Skeletal muscle satellite cell (primary cell): ENCODE results near the gene TSC22D1. TPM values are rescaled to one million over a fixed set of nuclear protein-coding genes. Genes with fewer than 3 reads are reported as not detected.
"Not testable (repeated sequence)": the region's sequence is repeated elsewhere in the genome, so short reads cannot be mapped to it uniquely, and the experiment has no call there.

ENCODE experiments used
- H3K27me3 ChIP-seq: 2 replicates; pipeline ENCODE4 v1.7.0; 2013; ENCODE audit warnings: low read length; ENCODE audit not compliant: control insufficient read depth, insufficient read depth
- H3K36me3 ChIP-seq: 2 replicates; pipeline ENCODE4 v1.7.0; 2013; ENCODE audit warnings: mild to moderate bottlenecking, control low read depth, low read length; ENCODE audit not compliant: insufficient read depth
- H3K4me1 ChIP-seq: 2 replicates; pipeline ENCODE4 v1.7.0; 2013; ENCODE audit warnings: low read length; ENCODE audit not compliant: control insufficient read depth, insufficient read depth
- H3K4me2 ChIP-seq: 2 replicates; pipeline ENCODE4 v1.7.0; 2013; ENCODE audit warnings: mild to moderate bottlenecking, low read length
- H3K4me3 ChIP-seq: 2 replicates; pipeline ENCODE4 v1.7.0; 2013; ENCODE audit warnings: low read length
- H3K9ac ChIP-seq: 2 replicates; pipeline ENCODE4 v1.7.0; 2013; ENCODE audit warnings: mild to moderate bottlenecking, low read depth, low read length, moderate library complexity
- H3K9me3 ChIP-seq: replicated peaks from 2 replicates; pipeline ENCODE4 v1.7.0; 2013; ENCODE audit warnings: mild to moderate bottlenecking, control low read depth, low read length
- total RNA-seq: library from RNA; depleted of rRNA; stranded (reverse); fragments of >200 nt; gene quantifications from 2 replicates; pipeline ENCODE4 v1.2.3, GENCODE V29; 2012; rRNA removed

Gene TSC22D1
- total RNA-seq = 34.5 and 37.1 TPM in 2 replicates

DNA sequence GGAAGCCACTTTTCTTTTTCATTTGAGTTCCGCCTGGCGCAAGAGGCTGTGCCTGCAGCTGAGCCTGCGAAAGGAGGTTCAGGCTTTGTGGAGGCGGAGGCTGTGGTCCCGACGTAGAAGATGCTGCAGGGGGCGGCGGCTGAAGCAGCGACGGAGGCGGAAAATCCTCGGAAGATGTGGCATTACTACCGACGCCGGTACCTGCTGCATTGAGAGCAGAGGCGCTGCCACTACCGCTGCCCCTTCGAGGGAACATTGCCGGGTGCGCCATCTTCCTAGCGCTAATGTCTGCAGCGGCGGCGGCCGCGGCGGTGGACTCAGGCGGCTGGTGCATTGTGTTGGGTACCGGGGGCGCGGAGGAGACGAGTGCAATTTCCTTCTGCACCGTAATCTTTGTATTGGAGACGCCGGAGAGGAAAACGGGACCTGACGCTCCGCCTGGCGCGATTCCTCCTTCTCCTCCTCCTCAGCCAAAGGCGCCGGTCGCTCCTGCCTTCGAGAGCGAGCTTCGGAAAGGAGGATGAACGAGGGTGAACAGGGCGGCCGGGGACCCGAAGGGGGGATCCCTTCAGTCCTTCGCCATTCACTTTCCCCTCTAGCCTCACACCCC, at the start of gene TSC22D1:
TSC22D1 (minus strand) TSS at position 590 of the 610 bp plus-strand sequence; CDS start at position 334, 256 bp downstream.
- H3K9ac ChIP-seq = peak within 1 kb of the TSS; percentile 96
- H3K36me3 ChIP-seq = peaks cover 27% of the 10 kb centered on the region
- peaks cover 36% of the 10 kb centered on the region for H3K4me1 ChIP-seq
- H3K4me3 ChIP-seq = peak within 1 kb of the TSS; percentile 97
- peak within 1 kb of the TSS; percentile 95 for H3K4me2 ChIP-seq
- H3K27me3 ChIP-seq = no peaks in the 10 kb centered on the region
- H3K9me3 ChIP-seq = no peaks in the 10 kb centered on the region

DNA sequence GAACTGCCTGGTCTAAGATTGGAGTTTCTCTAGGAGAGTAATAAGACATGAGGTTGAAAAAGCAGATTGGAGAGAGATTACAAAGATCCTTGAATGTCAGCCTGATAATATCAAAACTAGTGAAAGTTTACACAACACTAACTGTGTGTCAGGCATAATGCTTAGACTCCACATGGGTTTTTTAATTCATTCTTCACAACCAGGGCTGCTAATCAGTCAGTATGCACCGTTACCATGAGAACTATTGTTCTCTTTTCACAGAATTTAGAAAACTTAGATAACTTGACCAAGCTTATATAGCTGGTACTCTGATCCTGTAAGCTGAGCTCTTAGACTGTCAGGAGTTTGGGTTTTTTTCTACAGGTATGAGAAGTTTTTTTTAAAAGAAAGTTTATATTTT, 46.6 kb upstream of the TSC22D1 start:
- H3K36me3 ChIP-seq = no peaks in the 10 kb centered on the region
- no peaks in the 10 kb centered on the region for H3K27me3 ChIP-seq
- H3K9ac ChIP-seq = no peak overlapping the region
- H3K4me1 ChIP-seq = peaks cover 21% of the 10 kb centered on the region
- no peak overlapping the region for H3K4me3 ChIP-seq
- H3K4me2 ChIP-seq = no peak overlapping the region
- H3K9me3 ChIP-seq = no peaks in the 10 kb centered on the region

DNA sequence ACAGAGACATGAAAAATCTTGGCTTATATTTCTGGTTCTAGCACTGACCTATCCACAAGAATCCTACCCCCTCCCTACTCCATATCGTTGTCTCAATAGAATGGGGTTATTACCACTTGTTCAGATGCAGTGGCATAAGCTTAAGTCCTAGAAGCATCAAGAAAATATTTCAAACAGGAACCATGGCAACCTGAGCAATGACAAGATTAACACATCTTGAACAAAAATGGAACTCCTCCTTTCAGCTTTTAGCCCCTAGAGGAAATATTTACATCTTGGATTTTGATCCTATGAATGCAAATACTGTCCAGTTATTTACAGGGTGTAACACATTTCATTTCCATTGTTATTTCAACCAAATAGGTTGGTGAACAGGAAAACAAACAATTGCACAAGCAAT, 46.1 kb upstream of the TSC22D1 start:
- H3K9me3 ChIP-seq = no peaks in the 10 kb centered on the region
- H3K27me3 ChIP-seq = no peaks in the 10 kb centered on the region
- H3K4me1 ChIP-seq = peaks cover 17% of the 10 kb centered on the region
- no peak overlapping the region for H3K9ac ChIP-seq
- no peak overlapping the region for H3K4me3 ChIP-seq
- no peak overlapping the region for H3K4me2 ChIP-seq
- no peaks in the 10 kb centered on the region for H3K36me3 ChIP-seq

- no peaks in the 10 kb centered on the region for H3K27me3 ChIP-seq
- no peak overlapping the region for H3K9ac ChIP-seq
- H3K4me3 ChIP-seq = no peak overlapping the region
Measured at GRCh38 chr13:44620057-44620456, 43.9 kb upstream of the TSC22D1 start.

GRCh38 chr13:44619651-44620050, 43.5 kb upstream of the TSC22D1 start:
- H3K4me1 ChIP-seq = peaks cover 12% of the 10 kb centered on the region
- H3K27me3 ChIP-seq = no peaks in the 10 kb centered on the region
- no peak overlapping the region for H3K9ac ChIP-seq
- H3K4me3 ChIP-seq = no peak overlapping the region
- no peak overlapping the region for H3K4me2 ChIP-seq
- no peaks in the 10 kb centered on the region for H3K36me3 ChIP-seq
- H3K9me3 ChIP-seq = no peaks in the 10 kb centered on the region

More at GRCh38 chr13:44620057-44620456, 43.9 kb upstream of the TSC22D1 start:
- Histone ChIP-seq H3K9me3 (no peaks in the 10 kb centered on the region), H3K4me1 (peaks cover 12% of the 10 kb centered on the region), H3K36me3 (no peaks in the 10 kb centered on the region), H3K4me2 (no peak overlapping the region)

DNA sequence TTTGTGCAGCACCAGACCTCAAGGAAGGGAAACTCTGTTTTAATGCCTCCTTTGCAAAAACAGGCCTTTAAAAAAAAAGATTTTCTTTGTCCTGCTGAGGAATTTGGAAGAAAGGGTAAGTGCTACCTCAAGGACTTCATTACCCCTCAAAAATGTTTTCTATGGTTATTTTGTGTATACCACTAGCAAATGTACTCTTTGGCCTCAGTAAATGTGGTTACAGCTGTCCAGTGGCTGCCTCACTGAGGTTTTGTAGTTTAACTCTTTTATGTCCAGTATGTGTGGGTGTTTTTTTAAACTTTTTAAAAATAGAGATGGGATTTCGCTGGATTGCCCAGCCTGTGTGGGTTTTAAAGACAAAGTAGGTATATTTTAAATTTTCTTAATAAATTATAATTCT, 42.2 kb upstream of the TSC22D1 start:
- Histone ChIP-seq H3K4me2 (no peak overlapping the region), H3K4me3 (no peak overlapping the region), H3K9ac (no peak overlapping the region), H3K27me3 (no peaks in the 10 kb centered on the region), H3K9me3 (no peaks in the 10 kb centered on the region), H3K36me3 (no peaks in the 10 kb centered on the region), H3K4me1 (peaks cover 12% of the 10 kb centered on the region)

GRCh38 chr13:44617648-44618047, 41.5 kb upstream of the TSC22D1 start:
- H3K4me1 ChIP-seq = peaks cover 12% of the 10 kb centered on the region
- no peak overlapping the region for H3K4me3 ChIP-seq
- H3K27me3 ChIP-seq = no peaks in the 10 kb centered on the region
- no peak overlapping the region for H3K9ac ChIP-seq
- H3K36me3 ChIP-seq = no peaks in the 10 kb centered on the region
- H3K9me3 ChIP-seq = no peaks in the 10 kb centered on the region
- H3K4me2 ChIP-seq = no peak overlapping the region

- Histone ChIP-seq H3K9ac (no peak overlapping the region), H3K27me3 (no peaks in the 10 kb centered on the region), H3K4me1 (no peaks in the 10 kb centered on the region), H3K4me3 (no peak overlapping the region), H3K36me3 (no peaks in the 10 kb centered on the region), H3K4me2 (no peak overlapping the region), H3K9me3 (no peaks in the 10 kb centered on the region)
Measured at GRCh38 chr13:44609137-44609536, 33.0 kb upstream of the TSC22D1 start.

GRCh38 chr13:44605721-44606120, 29.6 kb upstream of the TSC22D1 start:
- Histone ChIP-seq H3K9me3 (no peaks in the 10 kb centered on the region), H3K4me2 (no peak overlapping the region), H3K4me3 (no peak overlapping the region), H3K4me1 (no peaks in the 10 kb centered on the region), H3K9ac (no peak overlapping the region), H3K27me3 (no peaks in the 10 kb centered on the region), H3K36me3 (no peaks in the 10 kb centered on the region)

GRCh38 chr13:44605275-44605674, 29.1 kb upstream of the TSC22D1 start:
- H3K9me3 ChIP-seq = no peaks in the 10 kb centered on the region
- no peak overlapping the region for H3K4me2 ChIP-seq
- no peak overlapping the region for H3K9ac ChIP-seq
- H3K4me1 ChIP-seq = no peaks in the 10 kb centered on the region
- H3K4me3 ChIP-seq = no peak overlapping the region
- H3K27me3 ChIP-seq = no peaks in the 10 kb centered on the region
- H3K36me3 ChIP-seq = no peaks in the 10 kb centered on the region

- Histone ChIP-seq H3K36me3 (no peaks in the 10 kb centered on the region), H3K9me3 (no peaks in the 10 kb centered on the region), H3K4me1 (no peaks in the 10 kb centered on the region), H3K9ac (no peak overlapping the region), H3K4me2 (no peak overlapping the region), H3K4me3 (no peak overlapping the region), H3K27me3 (no peaks in the 10 kb centered on the region)
Measured at GRCh38 chr13:44601586-44601985, 25.5 kb upstream of the TSC22D1 start.

- H3K9me3 ChIP-seq, H3K36me3 ChIP-seq, H3K4me1 ChIP-seq, H3K9ac ChIP-seq, H3K27me3 ChIP-seq, H3K4me3 ChIP-seq, H3K4me2 ChIP-seq: not testable (repeated sequence)
Measured at GRCh38 chr13:44593861-44594592, 17.9 kb upstream of the TSC22D1 start.
